ENCODE measurements around the gene ATOH7.

DNA sequence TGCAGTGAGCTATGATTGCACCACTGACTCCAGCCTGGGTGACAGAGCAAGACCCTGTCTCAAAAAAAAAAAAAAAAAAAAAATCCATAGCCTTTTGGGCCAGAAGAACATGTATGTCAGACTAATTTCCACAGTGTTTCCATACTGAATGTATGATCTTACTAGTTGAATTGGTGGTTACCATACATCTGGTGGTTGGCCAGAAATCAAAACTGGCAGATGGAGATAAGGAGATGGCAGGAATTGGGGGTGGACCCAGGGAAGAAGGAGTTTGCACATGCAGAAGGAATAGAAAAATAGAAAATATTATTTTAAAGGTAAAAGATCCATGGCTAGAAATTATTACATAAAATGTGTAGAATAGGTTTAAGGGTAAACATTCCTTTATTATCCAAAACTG is 3.7 kb upstream of the ATOH7 start:
- TF ChIP-seq, protein P1, sequence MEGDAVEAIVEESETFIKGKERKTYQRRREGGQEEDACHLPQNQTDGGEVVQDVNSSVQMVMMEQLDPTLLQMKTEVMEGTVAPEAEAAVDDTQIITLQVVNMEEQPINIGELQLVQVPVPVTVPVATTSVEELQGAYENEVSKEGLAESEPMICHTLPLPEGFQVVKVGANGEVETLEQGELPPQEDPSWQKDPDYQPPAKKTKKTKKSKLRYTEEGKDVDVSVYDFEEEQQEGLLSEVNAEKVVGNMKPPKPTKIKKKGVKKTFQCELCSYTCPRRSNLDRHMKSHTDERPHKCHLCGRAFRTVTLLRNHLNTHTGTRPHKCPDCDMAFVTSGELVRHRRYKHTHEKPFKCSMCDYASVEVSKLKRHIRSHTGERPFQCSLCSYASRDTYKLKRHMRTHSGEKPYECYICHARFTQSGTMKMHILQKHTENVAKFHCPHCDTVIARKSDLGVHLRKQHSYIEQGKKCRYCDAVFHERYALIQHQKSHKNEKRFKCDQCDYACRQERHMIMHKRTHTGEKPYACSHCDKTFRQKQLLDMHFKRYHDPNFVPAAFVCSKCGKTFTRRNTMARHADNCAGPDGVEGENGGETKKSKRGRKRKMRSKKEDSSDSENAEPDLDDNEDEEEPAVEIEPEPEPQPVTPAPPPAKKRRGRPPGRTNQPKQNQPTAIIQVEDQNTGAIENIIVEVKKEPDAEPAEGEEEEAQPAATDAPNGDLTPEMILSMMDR (optimal IDR thresholded peaks at IDR 0.05 in 1 of 3, IDR thresholded peaks at IDR 0.05 in 1 of 3, conservative IDR thresholded peaks at IDR 0.05 in 1 of 3; ENCODE audit: extremely low read depth in 1 of 3, insufficient read depth in 2 of 3, low read length in 3 of 3) = no peak
- no peak for TF ChIP-seq EZH2 (IDR thresholded peaks at IDR 0.05; ENCODE audit: low read length)

Data from keratinocyte (primary cell).